Thoracic aorta (tissue), 2 donors: ENCODE data around the gene ZNF687. TPM values are rescaled to one million over a fixed set of nuclear protein-coding genes. Genes with fewer than 3 reads are reported as not detected.

ENCODE experiments used
- ATAC-seq: fragments of 150-250 bp; one replicate; pipeline ENCODE4 v1.8.0; 2017; ENCODE audit warnings: low read depth; ENCODE audit not compliant: insufficient number of reproducible peaks, low FRiP score
- DNase-seq: peaks from one replicate; pipeline ENCODE4 v3.0.0-alpha.2; 2020; ENCODE audit warnings: low spot score
- H3K27ac ChIP-seq, 2 donors: fragments of 200-600 bp; sonication (generic); 1 replicate in 1 of 2; 2 replicates in 1 of 2; pipeline ENCODE4 v1.5.1; 2016; ENCODE audit warnings: mild to moderate bottlenecking in 2 of 2, moderate library complexity in 2 of 2
- H3K27me3 ChIP-seq: fragments of 200-600 bp; sonication (generic); replicated peaks from 2 replicates; pipeline ENCODE4 v1.6.0; 2016; ENCODE audit warnings: mild to moderate bottlenecking; ENCODE audit not compliant: insufficient read depth
- H3K36me3 ChIP-seq: fragments of 200-600 bp; sonication (generic); one replicate; pipeline ENCODE4 v1.5.1; 2016
- H3K4me1 ChIP-seq, 2 donors: fragments of 200-600 bp; sonication (generic); 1 replicate in 1 of 2; 2 replicates in 1 of 2; pipeline versions ENCODE4 v1.5.1 to v1.6.0; 2016; ENCODE audit warnings: low read depth in 2 of 2, mild to moderate bottlenecking in 1 of 2; ENCODE audit not compliant: control insufficient read depth in 1 of 2
- H3K4me3 ChIP-seq: fragments of 200-600 bp; sonication (generic); 2 replicates; pipeline ENCODE4 v1.5.1; 2016; ENCODE audit warnings: mild to moderate bottlenecking
- H3K9me3 ChIP-seq: fragments of 200-600 bp; sonication (generic); 2 replicates; pipeline ENCODE4 v1.5.1; 2016
- total RNA-seq, 2 donors: library from RNA; depleted of rRNA; stranded (reverse); fragments of >200 nt; gene quantifications; one replicate each; pipeline versions ENCODE4 v1.1.0 to v1.2.3, GENCODE V29; 2016
- TF ChIP-seq, protein P1 (sequence below): fragments of 200-600 bp; sonication (generic); IDR thresholded peaks from one replicate; pipeline ENCODE4 v1.5.1; 2019; ENCODE audit warnings: antibody characterized with exemption

Gene ZNF687
- total RNA-seq, 2 donors from 2014 or later, result 22.7 to 32.2 TPM

DNA sequence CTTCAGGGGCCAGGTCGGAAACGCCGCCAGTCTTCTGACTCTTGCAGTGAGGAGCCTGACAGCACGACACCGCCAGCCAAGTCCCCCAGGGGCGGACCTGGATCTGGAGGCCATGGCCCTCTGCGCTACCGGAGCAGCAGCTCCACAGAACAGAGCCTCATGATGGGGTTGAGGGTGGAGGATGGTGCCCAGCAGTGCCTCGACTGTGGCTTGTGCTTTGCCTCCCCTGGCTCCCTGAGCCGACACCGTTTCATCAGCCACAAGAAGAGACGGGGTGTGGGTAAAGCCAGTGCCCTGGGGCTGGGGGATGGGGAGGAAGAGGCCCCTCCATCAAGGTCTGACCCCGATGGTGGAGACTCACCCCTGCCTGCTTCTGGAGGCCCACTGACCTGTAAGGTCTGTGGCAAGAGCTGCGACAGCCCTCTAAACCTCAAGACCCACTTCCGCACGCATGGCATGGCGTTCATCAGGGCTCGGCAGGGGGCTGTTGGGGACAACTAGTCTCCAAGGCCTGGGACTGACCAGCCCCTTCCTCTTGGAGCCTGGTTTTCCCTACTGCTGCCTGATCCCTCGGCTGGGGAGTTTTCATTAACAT lies 8.7 kb downstream of the ZNF687 start:
- Histone ChIP-seq H3K27me3 (no peaks in the 10 kb centered on the region), H3K27ac (no peak overlapping the region), H3K36me3 (peaks cover 87% of the 10 kb centered on the region), H3K9me3 (no peaks in the 10 kb centered on the region), H3K4me3 (no peak overlapping the region), H3K4me1 (no peaks in the 10 kb centered on the region)
- DNase-seq (no peak), ATAC-seq (no peak)
- TF ChIP-seq, protein P1, sequence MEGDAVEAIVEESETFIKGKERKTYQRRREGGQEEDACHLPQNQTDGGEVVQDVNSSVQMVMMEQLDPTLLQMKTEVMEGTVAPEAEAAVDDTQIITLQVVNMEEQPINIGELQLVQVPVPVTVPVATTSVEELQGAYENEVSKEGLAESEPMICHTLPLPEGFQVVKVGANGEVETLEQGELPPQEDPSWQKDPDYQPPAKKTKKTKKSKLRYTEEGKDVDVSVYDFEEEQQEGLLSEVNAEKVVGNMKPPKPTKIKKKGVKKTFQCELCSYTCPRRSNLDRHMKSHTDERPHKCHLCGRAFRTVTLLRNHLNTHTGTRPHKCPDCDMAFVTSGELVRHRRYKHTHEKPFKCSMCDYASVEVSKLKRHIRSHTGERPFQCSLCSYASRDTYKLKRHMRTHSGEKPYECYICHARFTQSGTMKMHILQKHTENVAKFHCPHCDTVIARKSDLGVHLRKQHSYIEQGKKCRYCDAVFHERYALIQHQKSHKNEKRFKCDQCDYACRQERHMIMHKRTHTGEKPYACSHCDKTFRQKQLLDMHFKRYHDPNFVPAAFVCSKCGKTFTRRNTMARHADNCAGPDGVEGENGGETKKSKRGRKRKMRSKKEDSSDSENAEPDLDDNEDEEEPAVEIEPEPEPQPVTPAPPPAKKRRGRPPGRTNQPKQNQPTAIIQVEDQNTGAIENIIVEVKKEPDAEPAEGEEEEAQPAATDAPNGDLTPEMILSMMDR, result no peak

DNA sequence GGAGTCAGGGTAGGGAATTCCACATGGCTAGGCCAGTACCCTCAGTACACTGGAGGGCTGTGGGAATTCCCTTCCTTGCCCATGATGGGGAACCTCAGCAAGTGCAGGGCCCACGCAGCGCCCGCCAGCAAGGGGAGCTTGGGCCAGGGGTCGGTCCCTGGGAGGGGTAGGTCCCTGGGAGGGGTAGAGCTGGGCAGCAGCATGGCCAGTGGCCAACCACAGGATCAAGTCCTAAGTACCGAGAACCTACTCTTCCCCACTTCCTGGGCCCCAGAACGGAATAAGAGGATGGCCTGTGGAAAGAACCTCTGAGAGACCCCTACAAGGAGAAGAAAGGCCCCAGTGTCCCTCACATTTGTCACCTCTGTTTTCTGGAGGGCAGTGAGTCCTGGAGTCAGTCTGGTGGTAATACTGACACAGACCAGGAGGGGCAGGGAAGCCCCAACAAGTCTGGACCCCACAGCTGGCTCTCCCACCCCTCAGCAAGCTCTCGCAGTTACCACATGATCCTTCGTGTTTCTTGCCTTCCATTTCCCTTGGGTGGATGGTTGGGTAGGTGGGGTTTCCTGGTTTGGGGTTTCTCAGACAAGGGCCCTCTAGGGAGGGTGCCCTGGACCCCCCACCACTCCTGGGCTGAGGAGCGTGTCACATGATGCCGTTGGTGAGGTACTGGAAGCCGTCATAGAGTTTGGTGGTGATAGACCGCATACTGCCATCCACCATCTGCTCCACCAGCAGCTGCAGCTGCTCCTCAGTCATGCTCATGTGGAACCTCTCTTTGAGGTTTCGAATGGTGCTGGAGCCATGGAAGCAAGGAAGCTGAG lies 10.3 kb downstream of the ZNF687 start:
- Histone ChIP-seq H3K27me3 (no peaks in the 10 kb centered on the region), H3K9me3 (no peaks in the 10 kb centered on the region), H3K27ac (peak overlapping the region in 1 of 2 donors; percentile 8), H3K4me1 (no peaks in the 10 kb centered on the region), H3K36me3 (peaks cover 81% of the 10 kb centered on the region), H3K4me3 (no peak overlapping the region)
- DNase-seq (no peak), ATAC-seq (no peak)
- TF ChIP-seq, protein P1, result no peak

DNA sequence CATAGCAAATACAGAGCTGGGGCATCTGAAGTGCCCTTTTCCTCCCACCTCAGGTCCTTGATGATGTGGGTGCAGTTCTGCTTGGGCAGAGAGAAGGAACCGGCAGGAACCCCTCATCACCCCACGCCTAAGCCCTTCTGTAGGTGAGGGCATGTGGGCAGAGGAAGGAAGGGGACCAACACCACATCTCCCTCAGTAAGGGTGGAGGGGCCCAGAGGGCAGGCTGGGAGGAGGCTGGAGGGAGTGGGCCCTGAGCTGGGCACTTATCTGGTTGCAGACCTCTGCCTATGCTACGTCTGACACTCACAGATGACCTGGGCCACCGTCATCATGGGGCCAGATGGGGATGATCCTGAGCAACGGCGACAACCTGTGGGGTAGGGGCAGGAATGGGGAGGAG lies 11.0 kb downstream of the ZNF687 start:
- H3K4me1 ChIP-seq, result no peaks in the 10 kb centered on the region
- H3K27me3 ChIP-seq, result no peaks in the 10 kb centered on the region
- no peak for DNase-seq
- TF ChIP-seq, protein P1, result no peak
- peaks cover 81% of the 10 kb centered on the region for H3K36me3 ChIP-seq
- ATAC-seq, result no peak
- no peaks in the 10 kb centered on the region for H3K9me3 ChIP-seq
- no peak overlapping the region for H3K27ac ChIP-seq
- H3K4me3 ChIP-seq, result no peak overlapping the region

DNA sequence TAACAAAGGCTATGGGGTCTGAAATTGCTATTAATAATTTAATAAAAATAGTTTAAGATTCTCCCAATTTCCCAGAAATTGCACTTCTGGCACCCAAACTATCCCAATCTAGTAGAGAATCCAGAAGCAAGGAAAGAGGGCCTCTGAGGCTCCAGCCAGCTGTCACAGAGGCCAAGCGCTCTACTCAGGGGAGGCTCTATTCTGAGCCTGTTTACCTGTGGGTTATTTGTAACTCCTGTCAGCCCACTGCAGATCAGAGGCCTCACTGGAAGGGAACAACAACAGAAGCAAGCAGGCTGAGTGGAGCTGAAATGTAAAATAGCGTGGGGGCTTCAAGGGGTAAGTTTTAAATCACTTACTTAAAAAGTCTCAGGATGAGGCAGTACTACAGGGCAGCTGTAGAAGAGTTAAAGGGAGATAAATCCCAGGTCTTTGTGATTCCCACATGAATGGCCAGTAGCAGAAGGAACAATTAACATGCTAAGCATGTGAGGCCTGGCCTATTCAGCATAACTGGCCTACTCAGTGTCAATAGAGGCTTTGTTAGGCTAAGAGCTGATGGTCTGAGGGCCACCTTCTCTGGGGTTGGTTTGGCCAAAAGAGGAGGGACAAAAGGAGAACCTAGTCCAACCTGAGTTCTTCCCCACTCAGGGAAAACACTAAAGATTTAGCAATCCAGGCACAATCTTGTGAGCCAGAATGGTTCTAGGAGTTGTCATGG lies 12.8 kb downstream of the ZNF687 start:
- no peaks in the 10 kb centered on the region for H3K9me3 ChIP-seq
- H3K27ac ChIP-seq, result no peak overlapping the region
- no peaks in the 10 kb centered on the region for H3K27me3 ChIP-seq
- peaks cover 84% of the 10 kb centered on the region for H3K36me3 ChIP-seq
- no peaks in the 10 kb centered on the region for H3K4me1 ChIP-seq
- ATAC-seq (no peak), DNase-seq (no peak)
- TF ChIP-seq, protein P1, result no peak
- no peak overlapping the region for H3K4me3 ChIP-seq

DNA sequence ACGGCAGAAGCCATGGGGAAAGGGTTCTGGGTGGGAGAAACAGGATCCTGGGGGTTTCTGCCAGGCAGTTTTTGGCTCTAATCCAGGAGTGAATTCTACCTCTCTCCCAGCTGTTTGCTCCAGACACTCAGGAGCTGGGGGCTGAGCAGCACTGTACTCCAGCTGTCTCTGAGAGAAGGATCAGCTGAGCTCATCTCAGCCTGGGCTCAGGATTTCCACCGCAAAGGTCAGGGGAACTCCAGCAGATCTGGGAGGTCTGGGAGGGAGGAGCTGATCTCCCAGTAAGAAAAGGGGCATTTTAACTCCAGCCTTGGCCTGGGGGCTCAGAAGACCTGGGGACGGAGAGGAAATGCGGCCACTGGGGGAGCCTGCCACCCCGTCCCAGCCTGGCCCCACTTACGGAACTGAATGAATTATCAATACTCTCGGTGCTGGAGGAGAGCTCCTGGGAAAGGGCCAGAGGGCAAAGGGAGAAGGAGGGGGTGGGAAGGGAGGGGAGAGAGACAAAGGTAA lies 27.8 kb downstream of the ZNF687 start:
- peaks cover 23 to 46% of the 10 kb centered on the region in 2 donors for H3K4me1 ChIP-seq
- no peaks in the 10 kb centered on the region for H3K9me3 ChIP-seq
- peak overlapping the region in 1 of 2 donors; percentile 31 for H3K27ac ChIP-seq
- peaks cover 52% of the 10 kb centered on the region for H3K36me3 ChIP-seq
- ATAC-seq (no peak), DNase-seq (no peak)
- TF ChIP-seq, protein P1, result no peak
- no peak overlapping the region for H3K4me3 ChIP-seq
- H3K27me3 ChIP-seq, result no peaks in the 10 kb centered on the region
